ENCODE data around the gene B4GALNT4. TPM values are rescaled to one million over a fixed set of nuclear protein-coding genes. Genes with fewer than 3 reads are reported as not detected.

Gene B4GALNT4
- total RNA-seq, 1 donor from 2014 or later: 16.4 TPM

DNA sequence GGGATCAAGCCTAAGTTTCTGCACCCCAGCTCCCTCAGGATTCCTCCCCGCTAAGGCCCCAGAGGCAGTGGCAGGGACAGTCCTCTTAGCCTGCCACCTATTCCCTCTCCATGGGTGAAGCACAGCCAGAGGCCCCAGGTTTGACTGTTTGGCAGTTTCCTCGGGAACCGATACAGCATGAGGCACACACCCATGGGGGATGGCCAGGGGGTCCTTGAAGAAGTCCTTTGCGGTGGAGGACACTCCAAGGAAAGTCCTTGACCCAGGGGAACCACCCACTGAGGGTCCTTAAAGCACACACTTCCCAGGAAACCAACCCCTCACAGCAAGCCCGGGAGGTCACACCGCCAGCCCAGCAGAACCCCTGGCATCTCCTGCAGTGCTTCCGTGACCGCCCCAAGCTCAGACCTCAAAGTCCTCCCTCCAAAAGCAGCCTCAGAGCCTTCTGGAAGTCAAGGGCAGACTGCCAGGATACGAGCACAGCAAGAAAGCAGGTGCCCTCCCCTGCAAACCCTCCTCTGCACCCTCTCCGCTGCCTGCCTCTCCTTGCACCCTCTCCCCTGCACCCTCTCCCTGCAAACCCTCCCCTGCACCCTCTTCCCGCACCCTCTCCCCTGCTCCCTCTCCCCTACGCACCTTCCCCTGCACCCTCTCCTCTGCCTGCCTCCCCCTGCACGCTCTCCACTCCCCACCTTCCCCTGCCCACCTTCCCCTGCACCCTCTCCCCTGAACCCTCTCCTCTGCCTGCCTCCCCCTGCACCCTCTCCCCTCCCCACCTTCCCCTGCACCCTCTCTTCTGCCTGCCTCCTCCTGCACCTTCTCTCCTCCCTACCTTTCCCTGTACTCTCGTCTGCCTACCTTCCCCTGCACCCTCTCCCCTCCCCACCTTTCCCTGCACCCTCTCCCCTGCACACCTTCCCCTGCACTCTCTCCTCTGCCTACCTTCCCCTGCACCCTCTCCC lies 44.1 kb downstream of the B4GALNT4 start:
- Histone ChIP-seq H3F3A (ENCODE audit: low read depth) (no peaks in the 10 kb centered on the region), H3K27me3 (peaks cover 43% of the 10 kb centered on the region), H3K4me2 (no peak overlapping the region), H4K20me1 (ENCODE audit: low read depth) (peaks cover 4% of the 10 kb centered on the region), H3K9me3 (ENCODE audit: low read depth) (no peaks in the 10 kb centered on the region), H3K4me3 (no peak overlapping the region), H2AFZ (replicated peaks) (no peak overlapping the region), H3K9ac (no peak overlapping the region), H3K27ac (no peak overlapping the region), H3K4me1 (peaks cover 5% of the 10 kb centered on the region), H3K79me2 (ENCODE audit: low read depth) (no peaks in the 10 kb centered on the region), H3K36me3 (no peaks in the 10 kb centered on the region)
- no peaks in the 10 kb centered on the region for H3K4me1 Mint-ChIP-seq
- no peak overlapping the region for H3K4me3 Mint-ChIP-seq
- no peaks in the 10 kb centered on the region for H3K36me3 Mint-ChIP-seq
- no peak for DNase-seq (ENCODE audit: low spot score)
- no peaks in the 10 kb centered on the region for H3K9me3 Mint-ChIP-seq
- H3K27ac Mint-ChIP-seq: no peak overlapping the region
- TF ChIP-seq, protein P1, sequence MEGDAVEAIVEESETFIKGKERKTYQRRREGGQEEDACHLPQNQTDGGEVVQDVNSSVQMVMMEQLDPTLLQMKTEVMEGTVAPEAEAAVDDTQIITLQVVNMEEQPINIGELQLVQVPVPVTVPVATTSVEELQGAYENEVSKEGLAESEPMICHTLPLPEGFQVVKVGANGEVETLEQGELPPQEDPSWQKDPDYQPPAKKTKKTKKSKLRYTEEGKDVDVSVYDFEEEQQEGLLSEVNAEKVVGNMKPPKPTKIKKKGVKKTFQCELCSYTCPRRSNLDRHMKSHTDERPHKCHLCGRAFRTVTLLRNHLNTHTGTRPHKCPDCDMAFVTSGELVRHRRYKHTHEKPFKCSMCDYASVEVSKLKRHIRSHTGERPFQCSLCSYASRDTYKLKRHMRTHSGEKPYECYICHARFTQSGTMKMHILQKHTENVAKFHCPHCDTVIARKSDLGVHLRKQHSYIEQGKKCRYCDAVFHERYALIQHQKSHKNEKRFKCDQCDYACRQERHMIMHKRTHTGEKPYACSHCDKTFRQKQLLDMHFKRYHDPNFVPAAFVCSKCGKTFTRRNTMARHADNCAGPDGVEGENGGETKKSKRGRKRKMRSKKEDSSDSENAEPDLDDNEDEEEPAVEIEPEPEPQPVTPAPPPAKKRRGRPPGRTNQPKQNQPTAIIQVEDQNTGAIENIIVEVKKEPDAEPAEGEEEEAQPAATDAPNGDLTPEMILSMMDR (IDR thresholded peaks at IDR 0.05): no peak
- no peak for TF ChIP-seq EZH2phosphoT487 (IDR thresholded peaks at IDR 0.05)
- no peak for TF ChIP-seq EZH2 (IDR thresholded peaks at IDR 0.05)
- peaks cover 34% of the 10 kb centered on the region for H3K27me3 Mint-ChIP-seq (ENCODE audit: insufficient read depth, low read depth)

DNA sequence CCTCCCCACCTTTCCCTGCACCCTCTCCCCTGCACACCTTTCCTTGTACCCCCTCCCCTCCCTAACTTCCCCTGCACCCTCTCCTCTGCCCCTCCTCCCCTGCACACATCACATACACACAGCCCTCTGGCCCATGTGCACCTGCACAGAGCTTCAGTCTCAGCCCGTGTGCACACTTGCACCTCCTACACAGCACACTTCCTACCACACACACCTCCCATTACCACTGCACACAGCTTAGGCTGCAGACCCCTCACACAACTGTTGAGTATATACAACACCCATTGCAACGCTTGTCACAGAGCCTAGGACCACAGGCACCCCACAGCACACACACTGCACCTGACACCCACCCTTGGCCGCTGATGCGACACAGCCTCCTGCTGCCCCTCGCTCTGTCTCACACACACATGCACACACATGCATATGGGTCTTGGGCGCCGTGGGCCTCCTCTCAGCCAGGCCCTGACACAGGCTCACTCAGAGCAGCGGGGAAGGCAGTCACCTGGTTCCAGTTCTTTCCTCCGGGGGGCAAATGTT lies 45.1 kb downstream of the B4GALNT4 start:
- no peak overlapping the region for H3K4me2 ChIP-seq
- no peak overlapping the region for H3K27ac ChIP-seq
- no peak overlapping the region for H3K9ac ChIP-seq
- H3K9me3 ChIP-seq (ENCODE audit: low read depth): no peaks in the 10 kb centered on the region
- peaks cover 4% of the 10 kb centered on the region for H4K20me1 ChIP-seq (ENCODE audit: low read depth)
- no peaks in the 10 kb centered on the region for H3F3A ChIP-seq (ENCODE audit: low read depth)
- H3K4me3 ChIP-seq: no peak overlapping the region
- H3K27ac Mint-ChIP-seq: no peak overlapping the region
- peaks cover 2% of the 10 kb centered on the region for H3K9me3 Mint-ChIP-seq
- H3K4me1 ChIP-seq: peaks cover 5% of the 10 kb centered on the region
- H3K27me3 Mint-ChIP-seq (ENCODE audit: insufficient read depth, low read depth): peaks cover 40% of the 10 kb centered on the region
- H3K27me3 ChIP-seq: peaks cover 52% of the 10 kb centered on the region
- DNase-seq (ENCODE audit: low spot score): no peak
- H3K4me3 Mint-ChIP-seq: peak overlapping the region; percentile 49
- no peaks in the 10 kb centered on the region for H3K36me3 Mint-ChIP-seq
- no peak for TF ChIP-seq EZH2 (IDR thresholded peaks at IDR 0.05)
- TF ChIP-seq, protein P1 (IDR thresholded peaks at IDR 0.05): no peak
- no peak for TF ChIP-seq EZH2phosphoT487 (IDR thresholded peaks at IDR 0.05)
- no peak overlapping the region for H2AFZ ChIP-seq (replicated peaks)
- H3K79me2 ChIP-seq (ENCODE audit: low read depth): no peaks in the 10 kb centered on the region
- H3K36me3 ChIP-seq: no peaks in the 10 kb centered on the region
- no peaks in the 10 kb centered on the region for H3K4me1 Mint-ChIP-seq

DNA sequence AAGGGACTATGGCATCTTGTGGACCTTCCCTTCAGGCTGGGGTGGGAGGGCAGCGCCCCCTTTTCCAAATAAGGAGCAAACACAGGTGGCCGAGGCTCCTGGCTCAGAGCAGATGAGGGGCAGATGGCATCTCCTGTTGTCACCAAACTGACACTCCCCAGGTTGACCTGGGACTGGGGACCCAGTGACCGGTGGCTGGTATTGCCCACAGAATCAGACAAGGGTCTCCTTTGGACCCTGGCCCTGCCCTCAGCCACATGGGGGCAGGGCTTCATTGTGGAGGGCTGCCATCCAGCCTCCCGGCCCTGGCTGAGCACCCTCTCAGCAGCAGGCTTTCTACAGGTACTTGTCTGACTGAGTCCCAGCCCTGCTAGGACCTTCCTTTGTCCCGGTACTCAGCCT lies 46.3 kb downstream of the B4GALNT4 start:
- TF ChIP-seq EZH2phosphoT487 (IDR thresholded peaks at IDR 0.05): no peak
- H3K27ac ChIP-seq: no peak overlapping the region
- H3K79me2 ChIP-seq (ENCODE audit: low read depth): no peaks in the 10 kb centered on the region
- no peak overlapping the region for H3K27ac Mint-ChIP-seq
- H3K27me3 Mint-ChIP-seq (ENCODE audit: insufficient read depth, low read depth): peaks cover 40% of the 10 kb centered on the region
- DNase-seq (ENCODE audit: low spot score): no peak
- H3K4me3 ChIP-seq: no peak overlapping the region
- peaks cover 5% of the 10 kb centered on the region for H3K4me1 ChIP-seq
- no peaks in the 10 kb centered on the region for H3K36me3 Mint-ChIP-seq
- no peak overlapping the region for H3K9ac ChIP-seq
- H3K4me1 Mint-ChIP-seq: no peaks in the 10 kb centered on the region
- no peaks in the 10 kb centered on the region for H3K36me3 ChIP-seq
- H3K9me3 Mint-ChIP-seq: peaks cover 2% of the 10 kb centered on the region
- no peaks in the 10 kb centered on the region for H3K9me3 ChIP-seq (ENCODE audit: low read depth)
- H4K20me1 ChIP-seq (ENCODE audit: low read depth): peaks cover 4% of the 10 kb centered on the region
- no peak overlapping the region for H3K4me3 Mint-ChIP-seq
- peaks cover 57% of the 10 kb centered on the region for H3K27me3 ChIP-seq
- no peaks in the 10 kb centered on the region for H3F3A ChIP-seq (ENCODE audit: low read depth)
- no peak overlapping the region for H3K4me2 ChIP-seq
- no peak overlapping the region for H2AFZ ChIP-seq (replicated peaks)

Data from neural progenitor cell (in vitro differentiated cells).